ENCODE data around the gene CCDC3. TPM values are rescaled to one million over a fixed set of nuclear protein-coding genes. Genes with fewer than 3 reads are reported as not detected.
A peak's percentile ranks its signal among the peaks of the same experiment; 100 is the strongest.

Gene CCDC3
- total RNA-seq, 2 donors from 2014 or later = 0.19 TPM; not detected in 1

DNA sequence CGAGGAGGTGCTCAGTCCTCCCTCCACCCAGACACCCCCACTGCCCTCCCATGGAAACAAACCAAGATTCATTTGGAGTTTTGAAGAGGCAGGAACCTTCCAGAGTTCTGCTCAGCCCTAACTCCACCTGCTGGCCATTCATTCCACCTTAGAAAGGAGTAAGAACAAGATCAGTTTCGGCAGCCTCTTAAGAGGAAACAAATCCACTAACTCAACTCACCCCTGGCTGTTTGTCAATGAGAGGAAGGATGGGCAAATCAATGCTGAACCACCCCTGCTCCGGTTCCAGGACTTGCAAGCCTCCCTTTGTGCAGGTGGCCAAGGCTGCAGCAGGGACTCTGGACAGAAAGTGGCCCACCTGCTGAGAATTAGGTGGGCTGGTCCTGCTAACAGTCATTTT, 26.2 kb downstream of the CCDC3 start:
- ATAC-seq = no peak
- no peaks in the 10 kb centered on the region for H3K36me3 Mint-ChIP-seq
- no peak overlapping the region for H3K27ac Mint-ChIP-seq
- no peak for DNase-seq (ENCODE audit: low spot score in 2 of 2)
- no peaks in the 10 kb centered on the region for H3K9me3 Mint-ChIP-seq

DNA sequence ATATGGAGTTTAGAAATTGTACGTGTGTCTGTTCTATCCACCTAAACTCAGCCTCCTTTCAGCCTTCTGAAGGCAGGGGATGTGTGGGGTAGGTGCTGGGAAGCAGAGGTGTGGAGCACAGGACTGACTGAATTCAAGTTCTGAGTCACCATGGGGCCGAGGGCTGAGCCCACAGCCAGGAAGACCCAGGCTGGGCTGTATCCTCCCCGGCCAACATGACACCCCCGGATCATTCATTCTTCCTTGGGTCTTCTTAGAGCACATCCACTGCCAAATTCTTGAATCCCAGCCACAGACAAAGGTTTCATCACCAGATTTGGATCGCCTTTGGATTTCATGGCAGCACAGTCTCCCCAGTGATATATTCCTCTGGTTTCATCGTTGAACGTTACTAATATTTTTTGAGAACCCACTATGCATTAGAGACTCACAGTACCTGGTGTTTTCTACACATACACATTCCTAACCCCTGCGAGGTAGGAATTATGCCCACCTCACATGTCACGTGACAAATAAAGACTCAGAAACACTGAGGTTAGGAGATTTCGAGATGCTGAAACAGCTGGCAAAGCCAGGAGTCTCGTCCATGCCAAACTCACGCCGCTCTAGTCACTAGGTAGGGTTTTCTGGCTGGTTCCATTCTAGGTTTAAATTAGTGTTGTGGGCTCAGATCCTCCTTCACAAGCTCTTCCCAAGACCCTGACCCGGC, 26.9 kb downstream of the CCDC3 start:
- Mint-ChIP-seq H3K36me3 (no peaks in the 10 kb centered on the region), H3K27ac (no peak overlapping the region), H3K9me3 (no peaks in the 10 kb centered on the region)
- no peak for ATAC-seq
- DNase-seq (ENCODE audit: low spot score in 2 of 2) = no peak

DNA sequence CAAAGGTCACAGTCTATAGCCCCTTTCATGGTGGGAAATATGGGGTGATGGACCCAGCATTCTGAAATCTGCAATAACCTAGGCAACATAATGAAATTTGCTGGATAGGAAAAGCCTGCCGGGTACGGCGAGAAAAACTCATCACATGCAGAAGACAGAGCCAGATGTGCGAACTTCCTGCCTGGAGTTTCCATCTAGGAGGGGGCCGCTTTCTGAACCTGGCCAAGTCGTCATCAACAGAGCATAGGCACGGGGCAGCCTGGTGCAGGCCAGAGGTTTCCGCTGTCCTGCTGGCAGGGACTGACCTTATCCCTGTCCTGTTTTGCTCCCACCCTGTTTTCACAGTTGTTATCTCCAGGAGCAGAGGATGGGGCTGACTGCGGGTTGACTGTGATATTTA, 27.4 kb downstream of the CCDC3 start:
- Mint-ChIP-seq H3K36me3 (no peaks in the 10 kb centered on the region), H3K9me3 (peaks cover 0 to 1% of the 10 kb centered on the region in 2 donors), H3K27ac (no peak overlapping the region)
- no peak for DNase-seq (ENCODE audit: low spot score in 2 of 2)
- ATAC-seq = no peak

DNA sequence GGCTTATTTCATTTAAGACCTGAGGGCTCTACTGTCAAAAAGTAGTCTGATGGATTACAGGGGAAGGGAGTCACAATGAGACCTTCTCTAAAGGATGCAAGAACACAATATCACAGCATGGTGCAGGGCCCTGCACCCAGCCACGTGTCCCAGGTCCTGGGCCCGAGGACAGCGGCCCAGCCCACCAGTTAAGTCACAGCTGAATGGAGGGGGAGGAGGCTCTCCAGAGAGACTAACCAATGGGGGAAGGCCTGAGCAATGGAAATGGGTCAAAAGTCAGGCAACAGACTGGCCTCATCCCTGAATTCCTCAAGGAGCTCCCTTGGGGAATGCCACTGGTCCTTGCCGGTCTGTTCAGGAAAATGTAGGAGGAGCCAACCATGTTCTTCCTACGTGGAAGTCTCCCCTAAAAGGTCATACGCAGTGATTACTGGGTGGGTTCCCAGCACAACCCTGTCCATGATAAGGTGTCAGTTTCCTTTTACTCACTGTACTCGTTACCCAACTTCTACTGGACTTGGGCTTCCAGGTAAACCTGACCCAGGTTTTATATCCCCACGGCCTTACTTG, 28.3 kb downstream of the CCDC3 start:
- Mint-ChIP-seq H3K36me3 (peaks cover 0 to 1% of the 10 kb centered on the region in 2 donors), H3K27ac (no peak overlapping the region), H3K9me3 (peaks cover 6 to 7% of the 10 kb centered on the region in 2 donors)
- DNase-seq (ENCODE audit: low spot score in 2 of 2) (no peak), ATAC-seq (no peak)

DNA sequence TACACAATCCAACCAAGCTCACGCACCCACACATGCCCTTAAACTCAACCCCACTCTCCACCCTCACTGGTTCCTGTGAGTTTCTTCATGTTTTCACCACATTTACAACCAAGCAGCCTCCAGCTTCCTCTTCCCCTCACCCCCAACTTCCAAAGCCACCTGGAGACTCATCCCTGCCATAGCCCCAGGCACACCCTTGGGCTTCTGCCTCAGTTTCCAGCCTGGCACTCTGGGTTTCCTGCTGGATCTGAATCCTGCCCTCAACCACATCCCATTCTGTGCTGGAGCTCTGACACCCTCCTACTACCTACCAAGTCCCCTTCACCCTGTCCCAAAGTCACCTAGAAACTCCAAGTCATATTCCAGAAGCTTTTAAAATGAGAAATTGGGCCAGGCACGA, 29.4 kb downstream of the CCDC3 start:
- no peak overlapping the region for H3K27ac Mint-ChIP-seq
- ATAC-seq (no peak), DNase-seq (ENCODE audit: low spot score in 2 of 2) (no peak)
- H3K36me3 Mint-ChIP-seq = peaks cover 6 to 12% of the 10 kb centered on the region in 2 donors
- peaks cover 11 to 13% of the 10 kb centered on the region in 2 donors for H3K9me3 Mint-ChIP-seq

DNA sequence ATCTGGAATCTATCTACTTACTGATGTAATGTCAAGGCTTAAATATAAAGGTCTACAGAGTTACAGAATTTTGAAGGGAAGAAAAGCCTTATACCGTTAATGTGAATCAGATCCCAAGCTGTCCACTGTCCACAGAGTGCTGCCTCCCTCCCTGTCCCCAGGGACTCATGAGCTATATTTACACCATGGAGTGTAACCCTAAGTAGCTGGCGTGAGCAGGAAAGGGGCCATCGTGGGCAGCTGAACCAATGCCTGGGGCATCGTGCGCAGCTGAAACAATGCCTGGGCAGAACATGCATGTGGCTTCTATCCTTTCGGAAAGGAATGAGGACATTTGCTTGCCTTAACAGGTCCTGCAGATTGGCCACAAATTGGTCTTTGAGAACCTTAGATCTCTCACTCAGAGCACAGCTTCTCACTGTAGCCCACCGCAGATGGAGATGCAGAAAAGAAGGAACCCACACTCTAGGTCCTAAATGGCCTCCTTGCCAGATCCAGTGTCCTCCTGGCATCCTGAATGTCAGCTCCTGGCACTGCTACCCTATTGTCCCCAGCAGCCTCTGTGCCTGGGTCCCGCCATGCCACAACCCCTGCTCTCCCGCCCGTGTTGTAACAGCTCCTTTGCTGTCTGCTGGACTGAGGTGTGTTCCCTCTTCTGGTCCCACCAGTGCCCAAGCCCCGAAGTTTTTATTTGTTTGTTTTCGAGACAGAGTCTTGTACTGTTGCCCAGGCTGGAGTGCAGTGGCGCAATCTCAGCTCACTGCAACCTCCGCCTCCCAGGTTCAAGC, 30.3 kb downstream of the CCDC3 start:
- H3K27ac Mint-ChIP-seq = peak overlapping the region in 1 of 2 donors; percentile 52
- H3K36me3 Mint-ChIP-seq = peaks cover 9 to 19% of the 10 kb centered on the region in 2 donors
- H3K9me3 Mint-ChIP-seq = peaks cover 16 to 18% of the 10 kb centered on the region in 2 donors
- DNase-seq (ENCODE audit: low spot score in 2 of 2) (no peak), ATAC-seq (no peak)

DNA sequence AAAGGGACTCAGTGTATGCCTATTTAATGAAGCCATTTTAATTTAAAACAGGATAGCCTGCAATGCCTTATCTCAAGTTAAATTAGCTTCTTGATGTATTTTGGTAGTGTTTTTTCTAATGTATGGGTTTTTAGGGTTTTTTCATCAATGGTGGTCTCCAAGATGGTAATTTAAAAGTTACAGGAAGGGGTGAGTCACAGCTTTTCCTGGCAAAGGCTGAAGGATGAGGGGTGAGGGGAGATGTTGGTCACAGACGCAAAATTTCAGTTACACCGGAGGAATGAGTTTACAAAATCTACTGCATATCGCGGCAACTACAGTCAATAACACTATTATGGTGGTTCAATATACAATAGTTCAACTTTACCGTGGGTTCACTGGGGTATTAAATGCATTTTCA, 31.6 kb downstream of the CCDC3 start:
- H3K36me3 Mint-ChIP-seq = peaks cover 9 to 19% of the 10 kb centered on the region in 2 donors
- ATAC-seq = no peak
- no peak for DNase-seq (ENCODE audit: low spot score in 2 of 2)
- peaks cover 16 to 18% of the 10 kb centered on the region in 2 donors for H3K9me3 Mint-ChIP-seq
- no peak overlapping the region for H3K27ac Mint-ChIP-seq

DNA sequence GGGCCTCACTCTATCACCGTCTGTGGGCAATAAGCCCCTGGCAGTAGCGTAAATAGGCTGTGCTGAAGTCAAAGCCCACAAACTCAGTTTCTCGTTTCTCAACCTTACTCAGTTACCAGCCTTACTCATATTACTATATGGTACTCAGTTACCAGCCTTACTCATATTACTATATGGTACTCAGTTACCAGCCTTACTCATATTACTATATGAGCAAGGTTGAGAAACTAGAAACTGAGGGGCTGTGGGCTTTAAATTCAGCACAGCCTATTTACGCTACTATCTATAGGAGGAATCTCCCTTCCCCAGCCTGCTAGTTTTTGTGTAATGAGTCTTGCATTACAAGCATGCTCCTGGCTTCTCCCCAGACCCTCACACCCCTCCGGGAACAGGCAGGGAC, 35.4 kb downstream of the CCDC3 start:
- DNase-seq (ENCODE audit: low spot score in 2 of 2) (no peak), ATAC-seq (peak; percentile 80 to 99)
- peaks cover 9 to 19% of the 10 kb centered on the region in 2 donors for H3K36me3 Mint-ChIP-seq
- H3K27ac Mint-ChIP-seq = no peak overlapping the region
- peaks cover 16 to 18% of the 10 kb centered on the region in 2 donors for H3K9me3 Mint-ChIP-seq

DNA sequence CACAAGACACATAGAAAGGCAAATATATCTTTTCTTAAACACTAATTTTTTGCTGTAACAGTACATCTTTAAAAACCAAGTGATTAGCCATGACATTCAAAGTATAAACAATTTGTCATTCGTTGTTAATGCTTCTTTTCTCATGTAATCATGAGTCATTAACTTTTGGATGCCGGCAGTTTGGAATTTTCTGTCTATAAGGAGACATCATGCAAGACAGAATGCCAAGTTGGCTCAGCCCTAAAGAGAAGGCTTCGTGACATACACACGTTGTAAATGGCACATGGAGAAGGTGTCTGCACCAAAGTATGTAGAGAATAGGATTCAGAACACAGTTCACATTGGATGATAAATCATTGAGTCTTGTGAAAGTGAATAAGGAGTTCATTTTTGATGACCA, 35.9 kb downstream of the CCDC3 start:
- Mint-ChIP-seq H3K36me3 (peaks cover 9 to 19% of the 10 kb centered on the region in 2 donors), H3K9me3 (peaks cover 16 to 18% of the 10 kb centered on the region in 2 donors), H3K27ac (no peak overlapping the region)
- ATAC-seq (no peak), DNase-seq (ENCODE audit: low spot score in 2 of 2) (no peak)

DNA sequence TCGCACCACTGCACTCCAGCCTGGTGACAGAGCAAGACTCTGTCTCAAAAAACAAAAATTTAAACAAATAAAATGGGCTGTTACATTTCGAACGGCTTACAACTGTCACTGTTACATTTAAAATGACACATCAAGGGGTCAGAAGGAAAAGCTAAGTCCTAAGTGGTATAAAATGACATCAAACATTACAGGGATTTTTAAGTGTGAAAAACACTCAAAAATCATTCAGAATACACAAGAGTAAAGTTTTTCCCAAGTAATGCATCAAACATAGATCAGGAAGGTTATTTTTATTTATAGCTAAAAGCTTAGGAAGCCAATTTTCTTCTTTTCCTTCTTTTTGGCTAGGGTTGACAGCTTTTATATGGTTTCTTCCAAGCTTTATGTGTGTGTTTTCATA, 39.0 kb downstream of the CCDC3 start:
- DNase-seq (ENCODE audit: low spot score in 2 of 2) (no peak), ATAC-seq (no peak)
- peaks cover 7 to 18% of the 10 kb centered on the region in 2 donors for H3K36me3 Mint-ChIP-seq
- H3K9me3 Mint-ChIP-seq = peaks cover 7 to 12% of the 10 kb centered on the region in 2 donors
- H3K27ac Mint-ChIP-seq = no peak overlapping the region

DNA sequence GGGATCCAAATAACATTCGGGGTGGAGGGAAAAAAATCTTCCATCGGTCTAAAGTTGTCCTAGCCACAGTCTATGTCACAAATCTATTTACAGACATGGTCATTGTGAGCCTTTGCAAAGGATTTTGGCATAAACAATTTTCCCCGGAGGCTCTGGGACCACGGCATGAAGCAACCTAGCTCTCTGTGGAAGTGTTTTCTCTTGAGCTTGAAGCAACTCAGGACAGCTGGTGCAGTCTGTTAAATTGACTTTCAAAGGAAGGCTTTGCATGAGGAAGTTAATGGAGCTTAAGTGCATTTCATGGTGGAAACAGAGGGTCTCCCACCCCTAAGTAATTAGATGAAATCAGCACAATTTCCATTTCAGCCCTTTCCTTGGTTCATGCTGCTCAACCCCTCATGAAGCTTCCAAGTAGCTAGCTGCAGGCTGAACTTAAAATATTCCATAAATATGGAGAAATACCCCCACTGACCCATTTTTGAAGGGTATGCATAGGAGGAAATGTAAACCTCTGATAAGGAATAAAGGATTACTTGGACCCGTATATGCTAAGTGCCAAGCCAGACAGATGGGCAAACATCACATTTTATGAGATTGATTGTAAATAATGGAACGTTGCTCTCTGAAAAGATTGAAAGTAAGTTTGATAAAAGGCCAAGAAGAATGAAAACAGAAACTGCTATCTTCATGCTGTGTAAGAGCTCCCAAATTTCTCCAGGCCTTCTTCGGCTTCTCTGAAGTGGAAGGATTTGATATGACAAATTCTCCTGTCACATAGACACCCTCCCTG, 39.9 kb downstream of the CCDC3 start:
- H3K36me3 Mint-ChIP-seq = peaks cover 7 to 11% of the 10 kb centered on the region in 2 donors
- H3K9me3 Mint-ChIP-seq = peaks cover 0 to 6% of the 10 kb centered on the region in 2 donors
- DNase-seq (ENCODE audit: low spot score in 2 of 2) = no peak
- H3K27ac Mint-ChIP-seq = no peak overlapping the region
- no peak for ATAC-seq

DNA sequence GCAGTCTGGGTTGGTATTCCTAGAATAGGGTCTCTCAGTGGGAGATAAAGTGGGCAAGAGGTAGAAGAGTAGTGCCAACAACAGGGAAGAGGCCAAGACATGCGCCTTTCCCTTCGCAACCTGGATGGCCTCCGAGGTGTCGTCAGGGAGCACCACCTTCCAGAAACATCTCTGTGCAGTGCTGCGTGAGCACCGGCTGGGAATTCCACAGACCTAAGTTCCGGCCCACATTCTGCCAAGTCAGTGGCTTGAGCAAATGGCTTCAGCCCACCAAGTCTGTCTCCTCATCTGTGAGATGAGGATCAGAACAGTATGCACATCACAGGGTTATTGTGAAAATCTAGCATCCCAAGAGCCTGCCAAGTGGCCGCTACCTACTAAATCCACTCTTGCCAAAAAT, 40.6 kb downstream of the CCDC3 start:
- no peak for DNase-seq (ENCODE audit: low spot score in 2 of 2)
- ATAC-seq = no peak
- H3K36me3 Mint-ChIP-seq = peaks cover 7% of the 10 kb centered on the region in 2 donors
- no peak overlapping the region for H3K27ac Mint-ChIP-seq
- peaks cover 0 to 6% of the 10 kb centered on the region in 2 donors for H3K9me3 Mint-ChIP-seq

DNA sequence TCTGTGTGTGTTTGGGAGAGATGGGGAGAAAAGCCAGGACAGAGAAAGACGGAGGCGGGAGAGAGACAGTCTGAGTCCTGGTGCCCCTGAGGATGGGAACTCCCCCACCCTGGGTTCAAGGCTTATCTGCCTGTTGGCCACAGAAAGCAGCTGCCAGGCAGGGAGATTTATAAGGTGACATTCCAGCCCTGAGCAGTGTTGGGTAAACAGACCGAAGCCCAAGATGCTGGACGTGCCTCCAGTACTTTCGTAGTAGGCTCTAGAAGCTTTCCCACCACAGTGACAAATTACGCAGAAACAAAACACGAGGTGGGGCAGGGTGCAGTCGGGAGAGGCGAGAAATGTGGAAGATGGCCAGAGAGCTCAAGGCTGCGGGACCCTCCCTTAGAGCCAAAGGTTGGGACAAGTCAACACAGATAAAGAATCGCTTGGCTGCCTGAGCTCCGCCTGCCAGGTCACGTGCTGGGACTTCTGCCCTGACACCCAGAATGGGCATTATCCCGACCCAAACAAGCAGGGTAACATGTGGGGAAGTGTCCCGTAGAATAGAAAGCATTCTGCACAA, 41.1 kb downstream of the CCDC3 start:
- Mint-ChIP-seq H3K27ac (no peak overlapping the region), H3K9me3 (peaks cover 0 to 6% of the 10 kb centered on the region in 2 donors), H3K36me3 (peaks cover 7% of the 10 kb centered on the region in 2 donors)
- no peak for DNase-seq (ENCODE audit: low spot score in 2 of 2)
- no peak for ATAC-seq

DNA sequence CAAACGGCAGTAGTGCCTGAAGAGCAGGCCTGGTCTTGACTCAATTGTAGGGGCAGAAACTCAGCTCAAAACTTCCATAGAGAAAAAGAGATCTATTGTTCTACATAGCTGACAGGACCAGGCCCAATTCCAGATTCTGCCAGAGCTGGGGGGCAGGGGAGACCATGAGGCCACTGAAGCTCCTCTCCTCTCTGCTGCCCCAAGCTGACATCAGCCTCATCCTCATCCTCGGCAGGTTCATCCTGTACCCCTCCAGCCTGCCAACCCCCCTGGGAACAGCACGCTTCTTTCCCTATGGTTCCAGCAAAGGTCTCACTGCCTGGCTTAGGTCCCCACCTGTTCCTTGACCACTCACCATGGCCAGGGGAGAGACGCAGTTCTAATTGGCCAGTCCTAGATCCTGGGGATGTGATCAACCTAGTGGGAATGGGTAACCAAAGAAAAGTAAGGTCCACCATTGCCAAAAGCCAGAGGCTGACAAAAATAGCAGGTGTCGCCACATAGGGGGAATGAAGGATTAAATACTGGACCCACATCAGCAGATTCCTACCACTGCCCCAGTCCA, 42.9 kb downstream of the CCDC3 start:
- Mint-ChIP-seq H3K36me3 (peaks cover 7 to 8% of the 10 kb centered on the region in 2 donors), H3K27ac (no peak overlapping the region), H3K9me3 (peaks cover 4 to 10% of the 10 kb centered on the region in 2 donors)
- DNase-seq (ENCODE audit: low spot score in 2 of 2) (no peak), ATAC-seq (no peak)

DNA sequence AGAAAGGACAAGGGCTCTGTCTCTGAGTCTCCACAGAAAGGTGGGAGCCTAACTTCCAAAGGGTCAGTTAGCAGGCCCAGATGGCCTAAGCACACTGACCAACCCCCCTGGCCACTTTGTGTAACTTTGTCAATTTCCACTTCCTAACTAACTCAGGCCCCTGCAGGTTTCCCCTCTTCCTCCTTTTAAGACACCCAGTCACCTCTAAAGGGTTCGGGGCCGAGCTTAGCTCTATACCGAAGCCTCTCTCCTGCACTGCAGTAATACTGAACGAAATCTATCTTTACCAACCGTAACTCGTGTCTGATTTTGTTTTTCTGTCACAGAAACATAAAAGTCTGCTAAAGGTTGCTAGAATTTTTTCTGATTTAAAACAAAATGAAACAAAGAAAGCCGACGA, 44.4 kb downstream of the CCDC3 start:
- H3K36me3 Mint-ChIP-seq = peaks cover 17 to 19% of the 10 kb centered on the region in 2 donors
- no peak overlapping the region for H3K27ac Mint-ChIP-seq

DNA sequence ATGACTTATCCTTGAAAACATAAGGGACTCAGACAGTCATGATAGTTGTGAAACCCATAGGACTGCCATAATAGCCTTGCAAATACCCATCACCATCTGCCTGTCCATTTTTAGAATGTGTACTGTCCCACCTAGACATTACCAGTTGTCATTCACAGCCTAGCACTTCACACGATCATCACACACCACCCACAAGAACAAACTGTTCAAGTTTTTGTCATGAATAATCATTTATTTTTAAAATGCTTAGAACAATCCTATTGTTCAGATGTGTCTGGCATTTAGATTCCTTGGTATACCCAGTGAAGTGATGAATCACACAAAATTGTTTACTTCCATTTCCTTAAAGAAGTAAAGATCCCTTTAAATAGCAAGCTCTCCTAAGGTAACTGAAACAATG, 46.6 kb downstream of the CCDC3 start:
- peaks cover 12 to 21% of the 10 kb centered on the region in 2 donors for H3K9me3 Mint-ChIP-seq
- peaks cover 17 to 19% of the 10 kb centered on the region in 2 donors for H3K36me3 Mint-ChIP-seq
- DNase-seq (ENCODE audit: low spot score in 2 of 2) (no peak), ATAC-seq (no peak)
- H3K27ac Mint-ChIP-seq = no peak overlapping the region

More for the DNA sequence above, 44.4 kb downstream of the CCDC3 start:
- DNase-seq (ENCODE audit: low spot score in 2 of 2) (no peak), ATAC-seq (no peak)
- peaks cover 12 to 21% of the 10 kb centered on the region in 2 donors for H3K9me3 Mint-ChIP-seq

Data from activated naive CD4-positive, alpha-beta T cell treated with anti-CD3 and anti-CD28 coated beads, Interleukin-2, amount 50 U/mL, for 72 hours (primary cell).